HL-60 (cell line): ENCODE data around the gene UBR2.

ENCODE experiments used
- GABPA ChIP-seq: IDR thresholded peaks from 2 replicates; pipeline ENCODE4 v1.6.1; 2012; ENCODE audit warnings: low read depth
- TF ChIP-seq, protein P1 (sequence below): IDR thresholded peaks from 2 replicates; pipeline ENCODE4 v1.6.1; 2012; ENCODE audit warnings: low read depth; ENCODE audit not compliant: insufficient replicate concordance
- TF ChIP-seq, protein P2 (sequence below): IDR thresholded peaks from one replicate; pipeline ENCODE4 v1.5.1; 2011; ENCODE audit warnings: low read length, control low read depth, inconsistent platforms; ENCODE audit not compliant: insufficient read depth

DNA sequence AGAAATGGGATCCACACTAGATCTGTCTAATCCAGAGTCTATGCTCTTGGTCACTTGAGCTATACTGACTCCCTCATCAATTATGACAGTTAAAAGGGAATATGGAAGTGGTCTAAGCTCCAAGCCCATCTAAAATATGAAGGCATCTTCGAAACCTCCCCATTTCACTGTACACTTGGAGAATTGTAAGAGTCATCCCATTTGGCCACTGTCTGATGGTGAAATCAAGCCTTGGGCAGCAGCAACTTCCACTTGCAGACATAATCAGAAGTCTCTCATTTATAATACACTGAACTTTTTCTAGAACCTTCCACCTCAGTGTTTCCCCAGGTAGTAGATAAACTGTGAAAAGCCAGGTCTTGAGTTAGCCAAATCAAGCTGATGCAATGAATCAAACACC lies 26.3 kb upstream of the UBR2 start:
- TF ChIP-seq, protein P1, sequence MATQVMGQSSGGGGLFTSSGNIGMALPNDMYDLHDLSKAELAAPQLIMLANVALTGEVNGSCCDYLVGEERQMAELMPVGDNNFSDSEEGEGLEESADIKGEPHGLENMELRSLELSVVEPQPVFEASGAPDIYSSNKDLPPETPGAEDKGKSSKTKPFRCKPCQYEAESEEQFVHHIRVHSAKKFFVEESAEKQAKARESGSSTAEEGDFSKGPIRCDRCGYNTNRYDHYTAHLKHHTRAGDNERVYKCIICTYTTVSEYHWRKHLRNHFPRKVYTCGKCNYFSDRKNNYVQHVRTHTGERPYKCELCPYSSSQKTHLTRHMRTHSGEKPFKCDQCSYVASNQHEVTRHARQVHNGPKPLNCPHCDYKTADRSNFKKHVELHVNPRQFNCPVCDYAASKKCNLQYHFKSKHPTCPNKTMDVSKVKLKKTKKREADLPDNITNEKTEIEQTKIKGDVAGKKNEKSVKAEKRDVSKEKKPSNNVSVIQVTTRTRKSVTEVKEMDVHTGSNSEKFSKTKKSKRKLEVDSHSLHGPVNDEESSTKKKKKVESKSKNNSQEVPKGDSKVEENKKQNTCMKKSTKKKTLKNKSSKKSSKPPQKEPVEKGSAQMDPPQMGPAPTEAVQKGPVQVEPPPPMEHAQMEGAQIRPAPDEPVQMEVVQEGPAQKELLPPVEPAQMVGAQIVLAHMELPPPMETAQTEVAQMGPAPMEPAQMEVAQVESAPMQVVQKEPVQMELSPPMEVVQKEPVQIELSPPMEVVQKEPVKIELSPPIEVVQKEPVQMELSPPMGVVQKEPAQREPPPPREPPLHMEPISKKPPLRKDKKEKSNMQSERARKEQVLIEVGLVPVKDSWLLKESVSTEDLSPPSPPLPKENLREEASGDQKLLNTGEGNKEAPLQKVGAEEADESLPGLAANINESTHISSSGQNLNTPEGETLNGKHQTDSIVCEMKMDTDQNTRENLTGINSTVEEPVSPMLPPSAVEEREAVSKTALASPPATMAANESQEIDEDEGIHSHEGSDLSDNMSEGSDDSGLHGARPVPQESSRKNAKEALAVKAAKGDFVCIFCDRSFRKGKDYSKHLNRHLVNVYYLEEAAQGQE = no peak
- no peak for TF ChIP-seq GABPA
- TF ChIP-seq, protein P2, sequence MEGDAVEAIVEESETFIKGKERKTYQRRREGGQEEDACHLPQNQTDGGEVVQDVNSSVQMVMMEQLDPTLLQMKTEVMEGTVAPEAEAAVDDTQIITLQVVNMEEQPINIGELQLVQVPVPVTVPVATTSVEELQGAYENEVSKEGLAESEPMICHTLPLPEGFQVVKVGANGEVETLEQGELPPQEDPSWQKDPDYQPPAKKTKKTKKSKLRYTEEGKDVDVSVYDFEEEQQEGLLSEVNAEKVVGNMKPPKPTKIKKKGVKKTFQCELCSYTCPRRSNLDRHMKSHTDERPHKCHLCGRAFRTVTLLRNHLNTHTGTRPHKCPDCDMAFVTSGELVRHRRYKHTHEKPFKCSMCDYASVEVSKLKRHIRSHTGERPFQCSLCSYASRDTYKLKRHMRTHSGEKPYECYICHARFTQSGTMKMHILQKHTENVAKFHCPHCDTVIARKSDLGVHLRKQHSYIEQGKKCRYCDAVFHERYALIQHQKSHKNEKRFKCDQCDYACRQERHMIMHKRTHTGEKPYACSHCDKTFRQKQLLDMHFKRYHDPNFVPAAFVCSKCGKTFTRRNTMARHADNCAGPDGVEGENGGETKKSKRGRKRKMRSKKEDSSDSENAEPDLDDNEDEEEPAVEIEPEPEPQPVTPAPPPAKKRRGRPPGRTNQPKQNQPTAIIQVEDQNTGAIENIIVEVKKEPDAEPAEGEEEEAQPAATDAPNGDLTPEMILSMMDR = no peak
